Ishikawa (cell line): ENCODE results near the gene RBBP7.

Experiments
- CEBPB ChIP-seq: IDR thresholded peaks from 2 replicates; pipeline ENCODE4 v1.6.1; 2012
- CREB1 ChIP-seq: IDR thresholded peaks from 2 replicates; pipeline ENCODE4 v1.6.1; 2012; ENCODE audit warnings: low read depth
- EGR1 ChIP-seq: IDR thresholded peaks from 2 replicates; pipeline ENCODE4 v1.6.1; 2012
- EP300 ChIP-seq: IDR thresholded peaks from 2 replicates; pipeline ENCODE4 v1.6.1; 2012; ENCODE audit warnings: borderline replicate concordance
- FOXM1 ChIP-seq: IDR thresholded peaks from 2 replicates; pipeline ENCODE4 v1.6.1; 2012; ENCODE audit warnings: low read depth, borderline replicate concordance
- NFIC ChIP-seq: IDR thresholded peaks from 2 replicates; pipeline ENCODE4 v1.6.1; 2012
- RAD21 ChIP-seq: IDR thresholded peaks from 2 replicates; pipeline ENCODE4 v1.6.1; 2012; ENCODE audit warnings: low read depth
- REST ChIP-seq: IDR thresholded peaks from 2 replicates; pipeline ENCODE4 v1.6.1; 2012; ENCODE audit warnings: low read depth, mild to moderate bottlenecking
- TAF1 ChIP-seq: IDR thresholded peaks from 2 replicates; pipeline ENCODE4 v1.6.1; 2012; ENCODE audit warnings: low read depth, mild to moderate bottlenecking
- TCF12 ChIP-seq: IDR thresholded peaks from 2 replicates; pipeline ENCODE4 v1.6.1; 2012; ENCODE audit warnings: low read depth
- TEAD4 ChIP-seq: IDR thresholded peaks from 2 replicates; pipeline ENCODE4 v1.6.1; 2012
- YY1 ChIP-seq: IDR thresholded peaks from 2 replicates; pipeline ENCODE4 v1.6.1; 2012; ENCODE audit warnings: low read depth
- ZBTB7A ChIP-seq: IDR thresholded peaks from 2 replicates; pipeline ENCODE4 v1.6.1; 2012; ENCODE audit warnings: low read depth
- TF ChIP-seq, protein P1 (sequence below): IDR thresholded peaks from 2 replicates; pipeline ENCODE4 v1.6.1; 2012
- TF ChIP-seq, protein P2 (sequence below): IDR thresholded peaks from 2 replicates; pipeline ENCODE4 v1.6.1; 2012

RBBP7 gene

GRCh38 chrX:16862829-16863228, 7.3 kb downstream of the RBBP7 start:
- TF ChIP-seq TAF1, result no peak
- TF ChIP-seq, protein P1, sequence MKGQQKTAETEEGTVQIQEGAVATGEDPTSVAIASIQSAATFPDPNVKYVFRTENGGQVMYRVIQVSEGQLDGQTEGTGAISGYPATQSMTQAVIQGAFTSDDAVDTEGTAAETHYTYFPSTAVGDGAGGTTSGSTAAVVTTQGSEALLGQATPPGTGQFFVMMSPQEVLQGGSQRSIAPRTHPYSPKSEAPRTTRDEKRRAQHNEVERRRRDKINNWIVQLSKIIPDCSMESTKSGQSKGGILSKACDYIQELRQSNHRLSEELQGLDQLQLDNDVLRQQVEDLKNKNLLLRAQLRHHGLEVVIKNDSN, result no peak
- no peak for TF ChIP-seq YY1
- no peak for TF ChIP-seq FOXM1
- TF ChIP-seq EGR1, result no peak
- TF ChIP-seq, protein P2, sequence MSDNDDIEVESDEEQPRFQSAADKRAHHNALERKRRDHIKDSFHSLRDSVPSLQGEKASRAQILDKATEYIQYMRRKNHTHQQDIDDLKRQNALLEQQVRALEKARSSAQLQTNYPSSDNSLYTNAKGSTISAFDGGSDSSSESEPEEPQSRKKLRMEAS, result no peak
- no peak for TF ChIP-seq REST
- no peak for TF ChIP-seq CREB1
- TF ChIP-seq EP300, result no peak
- no peak for TF ChIP-seq NFIC
- TF ChIP-seq TCF12, result no peak
- TF ChIP-seq CEBPB, result no peak
- no peak for TF ChIP-seq RAD21
- TF ChIP-seq ZBTB7A, result no peak
- no peak for TF ChIP-seq TEAD4

DNA sequence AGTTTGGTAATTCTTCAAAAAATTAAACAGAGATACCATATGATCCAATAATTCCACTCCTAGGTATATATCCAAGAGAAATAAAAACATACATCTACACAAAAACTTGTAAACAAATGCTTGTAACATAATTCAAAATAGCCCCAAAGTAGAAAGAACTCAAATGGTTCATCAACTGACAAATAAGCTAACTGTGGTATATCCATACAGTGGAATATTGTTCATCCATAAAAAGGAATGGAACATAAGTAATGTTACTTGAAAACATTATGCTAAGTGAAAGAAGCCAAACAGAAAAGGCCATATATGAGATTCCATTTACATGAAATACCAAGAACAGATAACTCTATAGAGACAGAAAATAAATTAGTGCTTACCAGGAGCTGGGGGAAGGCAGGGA, 13.4 kb downstream of the RBBP7 start:
- no peak for TF ChIP-seq YY1
- TF ChIP-seq, protein P2, result no peak
- no peak for TF ChIP-seq TEAD4
- TF ChIP-seq EP300, result no peak
- no peak for TF ChIP-seq TAF1
- no peak for TF ChIP-seq REST
- no peak for TF ChIP-seq NFIC

GRCh38 chrX:16855363-16856075, 14.6 kb downstream of the RBBP7 start:
- no peak for TF ChIP-seq REST
- TF ChIP-seq NFIC, result no peak
- TF ChIP-seq, protein P2, result no peak
- no peak for TF ChIP-seq YY1
- TF ChIP-seq, protein P1, result no peak

GRCh38 chrX:16853537-16853936, 16.6 kb downstream of the RBBP7 start:
- no peak for TF ChIP-seq CEBPB

- TF ChIP-seq, protein P1, result no peak
- TF ChIP-seq CEBPB (no peak), NFIC (no peak), REST (no peak)
Observed at GRCh38 chrX:16852617-16853179, 17.5 kb downstream of the RBBP7 start.
